Epithelial cell of proximal tubule (primary cell): ENCODE measurements around the gene ANAPC7. TPM values are rescaled to one million over a fixed set of nuclear protein-coding genes. Genes with fewer than 3 reads are reported as not detected.
"Not testable (repeated sequence)": the region's sequence is repeated elsewhere in the genome, so short reads cannot be mapped to it uniquely, and the experiment has no call there.

Experiments
- DNase-seq: peaks from one replicate; pipeline ENCODE4 v3.0.0-alpha.2; 2011; ENCODE audit warnings: low read depth
- H3K4me3 ChIP-seq: 2 replicates; pipeline ENCODE4 v1.5.1; 2011; ENCODE audit warnings: low read depth, mild to moderate bottlenecking, low read length
- CTCF ChIP-seq: conservative IDR thresholded peaks from 2 replicates; pipeline ENCODE4 v1.5.1; 2012; ENCODE audit warnings: low read depth, mild to moderate bottlenecking, low read length
- total RNA-seq: library from RNA; depleted of rRNA; stranded (reverse); fragments of >200 nt; gene quantifications from 2 replicates; pipeline ENCODE4 v1.2.3, GENCODE V29; 2015

The ANAPC7 gene
- total RNA-seq, 1 donor from 2014 or later = 46.0 TPM

DNA sequence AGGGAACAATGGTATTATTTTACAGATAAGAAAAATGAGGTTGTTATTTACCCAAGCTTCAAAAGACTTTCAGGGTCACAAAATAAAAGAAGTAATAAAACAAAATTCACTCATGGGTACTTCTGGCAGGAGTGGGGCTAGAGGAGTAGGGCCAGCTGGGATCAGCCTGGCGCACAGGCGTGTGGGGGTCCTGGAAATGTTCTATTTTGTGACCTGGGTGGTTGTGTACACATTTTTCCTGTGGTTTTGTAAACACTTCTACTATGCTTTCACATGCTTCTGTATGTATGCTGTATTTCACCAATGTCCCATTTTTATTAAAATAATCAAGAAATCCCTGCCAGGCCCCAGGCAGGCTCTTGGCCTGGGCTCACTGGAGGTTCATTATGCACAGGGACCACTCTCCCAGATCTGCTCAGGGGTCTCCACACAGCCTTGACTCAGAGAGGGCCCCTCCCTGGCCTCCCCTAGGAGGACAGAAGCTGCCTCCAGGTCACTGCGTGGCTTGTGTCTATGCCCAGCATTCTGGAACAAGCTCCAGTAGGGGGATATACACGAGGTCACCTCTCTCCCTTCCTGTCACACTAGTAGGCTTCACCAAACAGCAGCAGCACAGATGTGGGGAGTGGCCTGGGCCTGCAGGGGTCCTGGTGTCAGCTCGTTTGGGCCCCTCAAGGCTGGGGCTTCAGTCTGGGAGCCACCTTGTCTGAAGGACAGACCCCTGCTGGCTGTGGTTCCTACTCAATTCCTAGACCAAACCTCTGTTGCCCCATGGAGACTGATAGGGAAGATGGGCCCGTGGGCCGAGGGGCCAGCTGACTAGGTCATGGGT is 37.8 kb downstream of the ANAPC7 start:
- no peak overlapping the region for H3K4me3 ChIP-seq
- DNase-seq = no peak
- no peak for TF ChIP-seq CTCF

DNA sequence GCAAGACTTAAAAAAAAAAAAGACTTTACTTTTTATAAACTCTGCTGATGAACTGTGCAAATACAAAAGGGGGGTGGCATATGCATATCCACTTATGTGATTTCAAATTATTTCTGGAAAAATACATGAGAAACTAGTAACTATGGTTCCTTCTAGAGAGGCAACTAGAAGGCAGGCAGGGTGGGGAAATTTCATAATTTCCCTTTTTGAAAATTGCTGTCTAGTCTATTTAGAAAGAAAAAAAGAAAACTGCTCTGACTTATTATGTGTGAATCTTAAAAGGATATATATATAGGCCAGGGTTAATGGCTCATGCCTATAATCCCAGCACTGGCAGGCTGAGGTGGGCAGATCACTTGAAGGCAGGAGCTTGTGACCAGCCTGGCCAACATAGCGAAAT is 42.3 kb downstream of the ANAPC7 start:
- DNase-seq = no peak
- H3K4me3 ChIP-seq = no peak overlapping the region
- TF ChIP-seq CTCF = no peak

DNA sequence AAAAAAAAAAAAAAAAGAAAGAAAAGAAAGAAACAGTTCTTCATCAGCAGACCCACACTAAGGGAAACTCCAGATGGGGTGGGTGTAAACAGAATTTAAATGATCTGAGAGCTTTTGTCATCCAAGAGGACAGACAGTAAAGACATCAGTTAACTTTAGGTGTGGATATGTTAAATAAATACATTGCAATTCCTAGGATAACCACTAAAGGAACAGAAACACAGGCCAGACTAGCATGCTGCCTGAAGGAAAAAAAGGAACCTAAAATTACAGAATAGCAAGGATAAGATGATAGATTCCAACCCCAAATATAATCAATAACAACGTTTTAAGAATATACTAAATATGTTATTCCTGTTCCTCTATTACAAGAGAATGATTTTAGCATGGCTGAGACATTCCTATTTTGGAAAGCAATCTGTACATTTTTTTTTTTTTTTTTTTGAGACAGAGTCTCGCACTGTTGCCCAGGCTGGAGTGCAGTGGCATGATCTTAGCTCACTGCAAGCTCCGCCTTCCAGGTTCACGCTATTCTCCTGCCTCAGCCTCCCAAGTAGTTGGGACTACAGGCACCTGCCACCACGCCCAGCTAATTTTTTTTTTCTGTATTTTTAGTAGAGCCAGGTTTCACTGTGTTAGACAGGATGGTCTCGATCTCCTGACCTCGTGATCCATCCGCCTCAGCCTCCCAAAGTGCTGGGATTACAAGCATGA is 45.0 kb downstream of the ANAPC7 start:
- DNase-seq, H3K4me3 ChIP-seq: not testable (repeated sequence)
- TF ChIP-seq CTCF = peak; percentile 31

GRCh38 chr12:110355073-110355472 is 48.4 kb downstream of the ANAPC7 start:
- TF ChIP-seq CTCF = peak; percentile 65
- no peak for DNase-seq
- no peak overlapping the region for H3K4me3 ChIP-seq

- DNase-seq = no peak
- no peak for TF ChIP-seq CTCF
- no peak overlapping the region for H3K4me3 ChIP-seq
Measured at GRCh38 chr12:110354172-110354780, 49.2 kb downstream of the ANAPC7 start.

GRCh38 chr12:110353211-110353965 is 50.1 kb downstream of the ANAPC7 start:
- DNase-seq = no peak
- no peak overlapping the region for H3K4me3 ChIP-seq
- TF ChIP-seq CTCF = no peak
